Activated CD4-positive, CD25-positive, alpha-beta regulatory T cell treated with anti-CD3 and anti-CD28 coated beads, Interleukin-2, amount 50 U/mL, for 72 hours (primary cell): ENCODE data around the gene SNX9.
A peak's percentile ranks its signal among the peaks of the same experiment; 100 is the strongest.

Experiments used
- DNase-seq: peaks from one replicate; pipeline ENCODE4 v3.0.0; 2021

Gene SNX9

GRCh38 chr6:157804448-157805327, 18.4 kb upstream of the SNX9 start:
- DNase-seq, result no peak

- no peak for DNase-seq
Measured at GRCh38 chr6:157806131-157806855, 16.8 kb upstream of the SNX9 start.

GRCh38 chr6:157806856-157807215, 16.2 kb upstream of the SNX9 start:
- DNase-seq, result no peak

GRCh38 chr6:157808405-157808950, 14.6 kb upstream of the SNX9 start:
- DNase-seq, result no peak

- DNase-seq, result no peak
Measured at GRCh38 chr6:157809613-157810012, 13.4 kb upstream of the SNX9 start.

- DNase-seq, result no peak
Measured at GRCh38 chr6:157811137-157811475, 11.9 kb upstream of the SNX9 start.

- DNase-seq, result no peak
Measured at GRCh38 chr6:157811476-157812173, 11.4 kb upstream of the SNX9 start.

- DNase-seq, result no peak
Measured at GRCh38 chr6:157812425-157813171, 10.4 kb upstream of the SNX9 start.

GRCh38 chr6:157813191-157813590, 9.9 kb upstream of the SNX9 start:
- DNase-seq, result no peak

- DNase-seq, result no peak
Measured at GRCh38 chr6:157813750-157814455, 9.1 kb upstream of the SNX9 start.

GRCh38 chr6:157814883-157815282, 8.2 kb upstream of the SNX9 start:
- no peak for DNase-seq

GRCh38 chr6:157821342-157822033, 1.6 kb upstream of the SNX9 start:
- DNase-seq, result no peak

GRCh38 chr6:157822245-157823000, 623 bp upstream of the SNX9 start:
- no peak for DNase-seq

- DNase-seq, result peak; percentile 77
Measured at GRCh38 chr6:157823528-157824370, 703 bp downstream of the SNX9 start.

GRCh38 chr6:157825243-157825904, 2.3 kb downstream of the SNX9 start:
- no peak for DNase-seq

GRCh38 chr6:157830354-157831017, 7.4 kb downstream of the SNX9 start:
- DNase-seq, result no peak

GRCh38 chr6:157831018-157831369, 7.9 kb downstream of the SNX9 start:
- no peak for DNase-seq

GRCh38 chr6:157831424-157832249, 8.6 kb downstream of the SNX9 start:
- DNase-seq, result no peak
